ENCODE data around the gene AP5S1. TPM values are rescaled to one million over a fixed set of nuclear protein-coding genes. Genes with fewer than 3 reads are reported as not detected.
A peak's percentile ranks its signal among the peaks of the same experiment; 100 is the strongest.

The AP5S1 gene
- total and polyA plus RNA-seq, 2 of the 13 experiments (the other 11 are each of a cell fraction or from before 2014, with no cell fraction given): 7.9 to 23.2 TPM

- no peak for TF ChIP-seq ZNF431 (CRISPR knock-in tag; IDR thresholded peaks at IDR 0.05; ENCODE audit: borderline replicate concordance, low read depth)
- no peak for TF ChIP-seq TERF1 (CRISPR knock-in tag; IDR thresholded peaks at IDR 0.05)
- no peak for TF ChIP-seq ZNF496 (CRISPR knock-in tag; IDR thresholded peaks at IDR 0.05; ENCODE audit: insufficient replicate concordance)
- TF ChIP-seq ZNF557 (CRISPR knock-in tag; IDR thresholded peaks at IDR 0.05): no peak; the same call in 1 of the 2 replicates
- no peak for TF ChIP-seq POLR2AphosphoS2 (IDR thresholded peaks at IDR 0.05; ENCODE audit: low read depth, low read length)
- peak; percentile 74; the same call in 1 of the 2 replicates for TF ChIP-seq ZNF33B (CRISPR knock-in tag; IDR thresholded peaks at IDR 0.05)
- TF ChIP-seq KLF6 (CRISPR knock-in tag; IDR thresholded peaks at IDR 0.05): no peak
- TF ChIP-seq TP53 (CRISPR knock-in tag; conservative IDR thresholded peaks at IDR 0.05): no peak
- no peak for TF ChIP-seq ZBTB42 (CRISPR knock-in tag; IDR thresholded peaks at IDR 0.05)
- peak; percentile 28; the same call in 1 of the 2 replicates for TF ChIP-seq ZBTB33 (CRISPR knock-in tag; IDR thresholded peaks at IDR 0.05)
- TF ChIP-seq JARID2 (CRISPR knock-in tag; IDR thresholded peaks at IDR 0.05; ENCODE audit: insufficient replicate concordance): no peak
- TF ChIP-seq RXRB (CRISPR knock-in tag; IDR thresholded peaks at IDR 0.05; ENCODE audit: borderline replicate concordance): no peak; the same call in 1 of the 2 replicates
- no peak for TF ChIP-seq RAD21 (CRISPR knock-in tag; IDR thresholded peaks at IDR 0.05)
- TF ChIP-seq RELA (CRISPR knock-in tag; IDR thresholded peaks at IDR 0.05): 0 out of 2 replicates have a peak, but pooled peaks have one; percentile 5
- TF ChIP-seq ZNF512 (CRISPR knock-in tag; IDR thresholded peaks at IDR 0.05): no peak
- no peak for TF ChIP-seq DNMT1 (CRISPR knock-in tag; IDR thresholded peaks at IDR 0.05)
- TF ChIP-seq TFE3 (CRISPR knock-in tag; IDR thresholded peaks at IDR 0.05): no peak
- TF ChIP-seq FOXA3 (CRISPR knock-in tag; IDR thresholded peaks at IDR 0.05): no peak
- no peak for TF ChIP-seq ARHGAP35 (CRISPR knock-in tag; IDR thresholded peaks at IDR 0.05; ENCODE audit: borderline replicate concordance)
- no peak; the same call in 1 of the 2 replicates for TF ChIP-seq ZNF337 (CRISPR knock-in tag; IDR thresholded peaks at IDR 0.05; ENCODE audit: borderline replicate concordance, low read depth)
- TF ChIP-seq NCOA2 (CRISPR knock-in tag; IDR thresholded peaks at IDR 0.05): peak; percentile 41; the same call in 1 of the 2 replicates
- TF ChIP-seq SOX5 (CRISPR knock-in tag; IDR thresholded peaks at IDR 0.05; ENCODE audit: borderline replicate concordance): no peak
- no peak for TF ChIP-seq ZBTB39 (CRISPR knock-in tag; IDR thresholded peaks at IDR 0.05)
Observed at GRCh38 chr20:3847429-3847940, 27.1 kb downstream of the AP5S1 start (continued).

Measured in HepG2 (cell line).